MCF 10A (cell line): Measurements from ENCODE around the gene PTK6. TPM values are rescaled to one million over a fixed set of nuclear protein-coding genes. Genes with fewer than 3 reads are reported as not detected.

Experiments used
- BruUV-seq: library from RNA; stranded (reverse); fragments of 400-500 nt; replicated peaks from 2 replicates; lab custom pipeline; 2021; lab: Mats Ljungman, UMichigan
- CTCF ChIA-PET: fragments of 300-600 bp; sonication (Branson Sonifier 250); formaldehyde crosslinking; extraction: SDS; loops from one replicate; lab custom pipeline; 2021; ENCODE audit warnings: antibody characterized with exemption, inconsistent platforms; lab: Yijun Ruan, JAX
- POLR2A ChIA-PET: fragments of 300-600, 350-650 bp; sonication (Branson Sonifier 250); formaldehyde crosslinking; extraction: SDS; loops from one replicate; lab custom pipeline; 2020; ENCODE audit warnings: antibody characterized with exemption, inconsistent platforms; lab: Yijun Ruan, JAX
- DNase-seq: peaks from one replicate; pipeline ENCODE4 v3.0.0-alpha.2; 2018; ENCODE audit not compliant: unreplicated experiment
- H3K27ac Mint-ChIP-seq: one replicate; pipeline ENCODE4 v1.8.0; 2022; ENCODE audit warnings: mild to moderate bottlenecking, low read depth, mixed read lengths; ENCODE audit not compliant: unreplicated experiment
- H3K27me3 Mint-ChIP-seq: one replicate; pipeline ENCODE4 v1.8.0; 2022; ENCODE audit warnings: mixed read lengths; ENCODE audit not compliant: insufficient read depth, unreplicated experiment
- H3K36me3 Mint-ChIP-seq: one replicate; pipeline ENCODE4 v1.8.0; 2022; ENCODE audit warnings: mild to moderate bottlenecking, moderate library complexity, mixed read lengths; ENCODE audit not compliant: insufficient read depth, unreplicated experiment
- H3K4me1 Mint-ChIP-seq: one replicate; pipeline ENCODE4 v1.8.0; 2022; ENCODE audit warnings: mixed read lengths; ENCODE audit not compliant: insufficient read depth, unreplicated experiment
- H3K4me3 Mint-ChIP-seq: one replicate; pipeline ENCODE4 v1.8.0; 2022; ENCODE audit warnings: mild to moderate bottlenecking, moderate library complexity, mixed read lengths; ENCODE audit not compliant: unreplicated experiment
- H3K9me3 Mint-ChIP-seq: one replicate; pipeline ENCODE4 v1.8.0; 2022; ENCODE audit warnings: mixed read lengths; ENCODE audit not compliant: unreplicated experiment
- CTCF ChIP-seq: fragments of 200-600 bp; IDR thresholded peaks from one replicate; pipeline ENCODE4 v1.8.0; 2022; ENCODE audit warnings: antibody characterized with exemption, mild to moderate bottlenecking; ENCODE audit not compliant: unreplicated experiment
- intact Hi-C: fragments of 100-400 bp; cut with micrococcal nuclease; formaldehyde crosslinking; loops from 2 replicates; pipeline ENCODE4 v1.14.1; 2022
- total RNA-seq: library from RNA; stranded (reverse); gene quantifications from 2 replicates; pipeline ENCODE4 v1.2.3, GENCODE V29; 2022

The PTK6 gene
- total RNA-seq, 1 experiment from 2014 or later: 4.4 TPM

DNA sequence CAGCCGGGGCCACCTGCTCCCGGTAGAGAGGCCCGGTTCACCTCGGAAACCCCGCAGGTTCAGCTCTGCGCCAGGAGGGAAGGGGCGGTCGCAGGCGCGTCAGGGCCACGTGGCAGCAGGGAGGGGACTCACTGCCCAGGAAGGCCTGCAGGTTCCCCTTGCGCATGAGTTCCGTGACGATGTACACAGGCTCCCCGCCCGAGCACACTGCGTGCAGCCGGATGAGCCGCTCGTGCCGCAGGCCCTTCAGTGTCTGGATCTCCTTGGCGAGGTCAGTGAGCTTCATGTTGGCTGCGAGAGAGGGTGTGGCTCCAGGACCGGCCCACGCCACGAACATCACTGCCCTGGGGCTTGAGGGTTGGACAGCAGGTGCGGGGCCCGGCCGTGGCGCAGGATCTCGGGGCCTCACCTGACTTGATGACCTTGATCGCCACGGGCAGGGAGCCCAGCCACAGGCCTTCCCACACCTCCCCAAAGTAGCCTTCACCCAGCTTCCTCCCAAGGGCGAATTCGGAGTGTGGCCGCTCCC, 4.9 kb upstream of the PTK6 start:
- peak; percentile 63 for DNase-seq

GRCh38 chr20:63541371-63541770, 4.2 kb upstream of the PTK6 start:
- no peak for TF ChIP-seq CTCF
- no peaks in the 10 kb centered on the region for H3K9me3 Mint-ChIP-seq
- POLR2A ChIA-PET: interaction anchor here (0.6 to 1.4 kb wide), 11 partner anchors 12 to 1264 kb away, joined by 3 to 12 read pairs (median 4); partner anchors contain the start of genes GMEB2, PPDPF, TPD52L2 and UCKL1
- peak overlapping the region; percentile 74 for H3K4me3 Mint-ChIP-seq
- no TSS peak for BruUV-seq
- H3K27ac Mint-ChIP-seq: no peak overlapping the region
- DNase-seq: no peak
- no peaks in the 10 kb centered on the region for H3K27me3 Mint-ChIP-seq
- CTCF ChIA-PET: no interaction called here
- peaks cover 7% of the 10 kb centered on the region for H3K36me3 Mint-ChIP-seq
- peaks cover 26% of the 10 kb centered on the region for H3K4me1 Mint-ChIP-seq
- intact Hi-C loops: no loop called here

More for the DNA sequence above, 4.9 kb upstream of the PTK6 start:
- intact Hi-C loops: no loop called here
- Mint-ChIP-seq H3K4me3 (peak overlapping the region; percentile 74), H3K27me3 (no peaks in the 10 kb centered on the region), H3K4me1 (peaks cover 21% of the 10 kb centered on the region), H3K36me3 (peaks cover 7% of the 10 kb centered on the region), H3K9me3 (no peaks in the 10 kb centered on the region), H3K27ac (peak overlapping the region; percentile 84)
- TF ChIP-seq CTCF: no peak
- TSS peak; percentile 61 for BruUV-seq
- CTCF ChIA-PET: interaction anchor here (0.6 to 1.3 kb wide), 2 partner anchors 40 to 458 kb away, joined by 3 read pairs; no protein-coding TSS in a partner anchor
- POLR2A ChIA-PET: interaction anchor here (0.6 to 1.4 kb wide), 12 partner anchors 13 to 1265 kb away, joined by 3 to 12 read pairs (median 4); partner anchors contain the start of genes GMEB2, PPDPF, TPD52L2 and UCKL1

- CTCF ChIA-PET: interaction anchor here (1.5 kb wide), 1 partner anchor 200 kb away, joined by 4 read pairs; no protein-coding TSS in a partner anchor
- H3K27ac Mint-ChIP-seq: no peak overlapping the region
- DNase-seq: no peak
- peaks cover 7% of the 10 kb centered on the region for H3K36me3 Mint-ChIP-seq
- no peaks in the 10 kb centered on the region for H3K27me3 Mint-ChIP-seq
- H3K9me3 Mint-ChIP-seq: no peaks in the 10 kb centered on the region
- BruUV-seq: no TSS peak
- intact Hi-C loops: no loop called here
- peaks cover 29% of the 10 kb centered on the region for H3K4me1 Mint-ChIP-seq
- POLR2A ChIA-PET: interaction anchor here (0.6 kb wide), 1 partner anchor 44 kb away, joined by 3 read pairs; no protein-coding TSS in a partner anchor
- TF ChIP-seq CTCF: no peak
- no peak overlapping the region for H3K4me3 Mint-ChIP-seq
These were observed 3.4 kb upstream of the PTK6 start for GRCh38 chr20:63540417-63541186.
